Astrocyte of the spinal cord (primary cell): ENCODE results near the gene RLN3.

Source experiments
- DNase-seq: peaks from one replicate; pipeline ENCODE4 v3.0.0; 2011; ENCODE audit warnings: low read depth, low spot score
- H3K4me3 ChIP-seq: 2 replicates; pipeline ENCODE4 v1.5.1; 2011; ENCODE audit warnings: low read depth, mild to moderate bottlenecking, low read length, moderate library complexity
- CTCF ChIP-seq: IDR thresholded peaks from 2 replicates; pipeline ENCODE4 v1.5.1; 2012; ENCODE audit warnings: low read depth, mild to moderate bottlenecking, low read length, inconsistent platforms
- in situ Hi-C: cut with HindIII; loops from 2 replicates; pipeline ENCODE4 v1.10.0; 2017; ENCODE audit warnings: low sequenced_read_pairs

Gene RLN3

GRCh38 chr19:13993590-13994300 lies 34.2 kb upstream of the RLN3 start:
- TF ChIP-seq CTCF = no peak
- H3K4me3 ChIP-seq = no peak overlapping the region
- in situ Hi-C loops = no loop called here
- DNase-seq = no peak

- in situ Hi-C loops = no loop called here
- no peak overlapping the region for H3K4me3 ChIP-seq
- DNase-seq = no peak
- TF ChIP-seq CTCF = no peak
These were observed 32.8 kb upstream of the RLN3 start for GRCh38 chr19:13995017-13995728.

GRCh38 chr19:13995878-13996765 lies 31.8 kb upstream of the RLN3 start:
- no peak for TF ChIP-seq CTCF
- H3K4me3 ChIP-seq = no peak overlapping the region
- no peak for DNase-seq
- in situ Hi-C loops = no loop called here

GRCh38 chr19:13996928-13997630 lies 30.9 kb upstream of the RLN3 start:
- no peak for TF ChIP-seq CTCF
- in situ Hi-C loops = no loop called here
- H3K4me3 ChIP-seq = no peak overlapping the region
- no peak for DNase-seq

GRCh38 chr19:13997631-13997962 lies 30.4 kb upstream of the RLN3 start:
- in situ Hi-C loops = no loop called here
- TF ChIP-seq CTCF = no peak
- DNase-seq = no peak
- H3K4me3 ChIP-seq = no peak overlapping the region

- in situ Hi-C loops = no loop called here
- TF ChIP-seq CTCF = no peak
- DNase-seq = no peak
- no peak overlapping the region for H3K4me3 ChIP-seq
These were observed 29.5 kb upstream of the RLN3 start for GRCh38 chr19:13998426-13998825.
